Measurements from ENCODE around the gene BCAS3. TPM values are rescaled to one million over a fixed set of nuclear protein-coding genes. Genes with fewer than 3 reads are reported as not detected.

BCAS3 gene
- total RNA-seq, 2 donors from 2014 or later: 28.0 to 37.7 TPM

- no peak overlapping the region for H3K4me3 Mint-ChIP-seq
- 67 to 87% methylated on average over 1 to 2 of the region's 2 CpGs for WGBS, 2 experiments (ENCODE audit: insufficient coverage in 1 of 2, insufficient read length in 1 of 2)
- H3K4me3 ChIP-seq (ENCODE audit: low read length): no peak overlapping the region
Measured at GRCh38 chr17:61179380-61179806, 501.7 kb downstream of the BCAS3 start.

GRCh38 chr17:61183793-61184192, 506.1 kb downstream of the BCAS3 start:
- Histone ChIP-seq H3K27ac (ENCODE audit: low read depth, low read length) (no peak overlapping the region), H3K36me3 (ENCODE audit: control insufficient read depth, insufficient read depth, low read length) (no peaks in the 10 kb centered on the region), H3K9me3 (ENCODE audit: control insufficient read depth, low read length) (no peaks in the 10 kb centered on the region), H3K4me1 (ENCODE audit: control insufficient read depth, insufficient read depth, low read length) (no peaks in the 10 kb centered on the region), H3K27me3 (ENCODE audit: control insufficient read depth, insufficient read depth, low read length, poor library complexity, severe bottlenecking) (no peaks in the 10 kb centered on the region), H3K9ac (ENCODE audit: extremely low read depth, low read length, poor library complexity, severe bottlenecking) (no peak overlapping the region), H3K4me3 (ENCODE audit: low read length) (no peak overlapping the region)
- Mint-ChIP-seq H3K27me3 (ENCODE audit: insufficient read depth) (no peaks in the 10 kb centered on the region), H3K27ac (no peak overlapping the region), H3K4me1 (peaks cover 16% of the 10 kb centered on the region), H3K9me3 (no peaks in the 10 kb centered on the region), H3K36me3 (ENCODE audit: low read depth) (no peaks in the 10 kb centered on the region), H3K4me3 (no peak overlapping the region)
- WGBS, 2 experiments (ENCODE audit: insufficient coverage in 1 of 2, insufficient read length in 1 of 2): 100% methylated on average over 1 to 2 of the region's 2 CpGs
- TF ChIP-seq, protein P1, sequence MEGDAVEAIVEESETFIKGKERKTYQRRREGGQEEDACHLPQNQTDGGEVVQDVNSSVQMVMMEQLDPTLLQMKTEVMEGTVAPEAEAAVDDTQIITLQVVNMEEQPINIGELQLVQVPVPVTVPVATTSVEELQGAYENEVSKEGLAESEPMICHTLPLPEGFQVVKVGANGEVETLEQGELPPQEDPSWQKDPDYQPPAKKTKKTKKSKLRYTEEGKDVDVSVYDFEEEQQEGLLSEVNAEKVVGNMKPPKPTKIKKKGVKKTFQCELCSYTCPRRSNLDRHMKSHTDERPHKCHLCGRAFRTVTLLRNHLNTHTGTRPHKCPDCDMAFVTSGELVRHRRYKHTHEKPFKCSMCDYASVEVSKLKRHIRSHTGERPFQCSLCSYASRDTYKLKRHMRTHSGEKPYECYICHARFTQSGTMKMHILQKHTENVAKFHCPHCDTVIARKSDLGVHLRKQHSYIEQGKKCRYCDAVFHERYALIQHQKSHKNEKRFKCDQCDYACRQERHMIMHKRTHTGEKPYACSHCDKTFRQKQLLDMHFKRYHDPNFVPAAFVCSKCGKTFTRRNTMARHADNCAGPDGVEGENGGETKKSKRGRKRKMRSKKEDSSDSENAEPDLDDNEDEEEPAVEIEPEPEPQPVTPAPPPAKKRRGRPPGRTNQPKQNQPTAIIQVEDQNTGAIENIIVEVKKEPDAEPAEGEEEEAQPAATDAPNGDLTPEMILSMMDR (conservative IDR thresholded peaks at IDR 0.05): no peak
- DNase-seq: no peak

More at GRCh38 chr17:61179380-61179806, 501.7 kb downstream of the BCAS3 start:
- Histone ChIP-seq H3K9me3 (ENCODE audit: control insufficient read depth, low read length) (no peaks in the 10 kb centered on the region), H3K27me3 (ENCODE audit: control insufficient read depth, insufficient read depth, low read length, poor library complexity, severe bottlenecking) (no peaks in the 10 kb centered on the region), H3K27ac (ENCODE audit: low read depth, low read length) (peak overlapping the region; percentile 33), H3K4me1 (ENCODE audit: control insufficient read depth, insufficient read depth, low read length) (no peaks in the 10 kb centered on the region), H3K9ac (ENCODE audit: extremely low read depth, low read length, poor library complexity, severe bottlenecking) (no peak overlapping the region), H3K36me3 (ENCODE audit: control insufficient read depth, insufficient read depth, low read length) (no peaks in the 10 kb centered on the region)
- DNase-seq: no peak
- H3K36me3 Mint-ChIP-seq (ENCODE audit: low read depth): no peaks in the 10 kb centered on the region
- H3K4me1 Mint-ChIP-seq: peaks cover 17% of the 10 kb centered on the region
- no peaks in the 10 kb centered on the region for H3K9me3 Mint-ChIP-seq
- no peaks in the 10 kb centered on the region for H3K27me3 Mint-ChIP-seq (ENCODE audit: insufficient read depth)
- TF ChIP-seq, protein P1 (conservative IDR thresholded peaks at IDR 0.05): no peak
- no peak overlapping the region for H3K27ac Mint-ChIP-seq

- H3K27me3 Mint-ChIP-seq (ENCODE audit: insufficient read depth): no peaks in the 10 kb centered on the region
- H3K4me3 ChIP-seq (ENCODE audit: low read length): no peak overlapping the region
- no peaks in the 10 kb centered on the region for H3K4me1 ChIP-seq (ENCODE audit: control insufficient read depth, insufficient read depth, low read length)
- no peaks in the 10 kb centered on the region for H3K27me3 ChIP-seq (ENCODE audit: control insufficient read depth, insufficient read depth, low read length, poor library complexity, severe bottlenecking)
- H3K9me3 ChIP-seq (ENCODE audit: control insufficient read depth, low read length): no peaks in the 10 kb centered on the region
- H3K9me3 Mint-ChIP-seq: no peaks in the 10 kb centered on the region
- DNase-seq: no peak
- 88 to 100% methylated on average over 1 to 4 of the region's 4 CpGs for WGBS, 2 experiments (ENCODE audit: insufficient coverage in 1 of 2, insufficient read length in 1 of 2)
- H3K4me3 Mint-ChIP-seq: no peak overlapping the region
- H3K36me3 Mint-ChIP-seq (ENCODE audit: low read depth): no peaks in the 10 kb centered on the region
- TF ChIP-seq, protein P1 (conservative IDR thresholded peaks at IDR 0.05): no peak
- H3K4me1 Mint-ChIP-seq: peaks cover 6% of the 10 kb centered on the region
- H3K9ac ChIP-seq (ENCODE audit: extremely low read depth, low read length, poor library complexity, severe bottlenecking): no peak overlapping the region
- no peak overlapping the region for H3K27ac ChIP-seq (ENCODE audit: low read depth, low read length)
- H3K27ac Mint-ChIP-seq: no peak overlapping the region
- H3K36me3 ChIP-seq (ENCODE audit: control insufficient read depth, insufficient read depth, low read length): no peaks in the 10 kb centered on the region
Measured at GRCh38 chr17:61185385-61185784, 507.7 kb downstream of the BCAS3 start.
